ENCODE data around the gene TTC34.
A peak's percentile ranks its signal among the peaks of the same experiment; 100 is the strongest.

TTC34 gene

GRCh38 chr1:2602866-2603520 is 198.5 kb downstream of the TTC34 start:
- DNase-seq = no peak

- no peak for DNase-seq
Measured at GRCh38 chr1:2602311-2602835, 199.1 kb downstream of the TTC34 start.

- no peak for DNase-seq
Measured at GRCh38 chr1:2601721-2602303, 199.7 kb downstream of the TTC34 start.

- no peak for DNase-seq
Measured at GRCh38 chr1:2598329-2598931, 203.1 kb downstream of the TTC34 start.

GRCh38 chr1:2597441-2598328 is 203.8 kb downstream of the TTC34 start:
- peak; percentile 51 for DNase-seq

GRCh38 chr1:2596530-2597333 is 204.8 kb downstream of the TTC34 start:
- peak; percentile 48 for DNase-seq

- peak; percentile 42 for DNase-seq
Measured at GRCh38 chr1:2595812-2596529, 205.5 kb downstream of the TTC34 start.

GRCh38 chr1:2595261-2595811 is 206.2 kb downstream of the TTC34 start:
- DNase-seq = peak; percentile 43

- DNase-seq = peak; percentile 43
Measured at GRCh38 chr1:2594641-2595131, 206.8 kb downstream of the TTC34 start.

GRCh38 chr1:2594001-2594640 is 207.4 kb downstream of the TTC34 start:
- peak; percentile 46 for DNase-seq

- peak; percentile 43 for DNase-seq
Measured at GRCh38 chr1:2593251-2593878, 208.1 kb downstream of the TTC34 start.

GRCh38 chr1:2592672-2593071 is 208.8 kb downstream of the TTC34 start:
- peak; percentile 50 for DNase-seq

- no peak for DNase-seq
Measured at GRCh38 chr1:2591581-2592261, 209.8 kb downstream of the TTC34 start.

GRCh38 chr1:2591233-2591580 is 210.3 kb downstream of the TTC34 start:
- DNase-seq = no peak

- DNase-seq = no peak
Measured at GRCh38 chr1:2590233-2591141, 211.0 kb downstream of the TTC34 start.

- DNase-seq = no peak
Measured at GRCh38 chr1:2589431-2590232, 211.9 kb downstream of the TTC34 start.

GRCh38 chr1:2588661-2589430 is 212.6 kb downstream of the TTC34 start:
- no peak for DNase-seq
